HepG2 (cell line): ENCODE results near the gene JPH3. TPM values are rescaled to one million over a fixed set of nuclear protein-coding genes. Genes with fewer than 3 reads are reported as not detected.

Source experiments
- CC2D1A ChIP-seq: sonication (generic); formaldehyde crosslinking; IDR thresholded peaks from 2 replicates; pipeline ENCODE4 v1.8.1; 2023; ENCODE audit warnings: mild to moderate bottlenecking, missing genetic modification reagents
- FOXA3 ChIP-seq: IDR thresholded peaks from 2 replicates; pipeline ENCODE4 v1.6.1; 2016; ENCODE audit warnings: missing genetic modification reagents, missing compliant biosample characterization
- GATAD1 ChIP-seq: IDR thresholded peaks from 2 replicates; pipeline ENCODE4 v1.6.1; 2016; ENCODE audit warnings: missing genetic modification reagents, missing compliant biosample characterization
- HIC2 ChIP-seq: sonication (generic); formaldehyde crosslinking; IDR thresholded peaks from 2 replicates; pipeline ENCODE4 v1.9.0; 2022; ENCODE audit warnings: low read depth, missing genetic modification reagents
- HINFP ChIP-seq: sonication (generic); formaldehyde crosslinking; IDR thresholded peaks from 2 replicates; pipeline ENCODE4 v1.4.0; 2020; ENCODE audit warnings: low read depth, mild to moderate bottlenecking, missing genetic modification reagents
- HNRNPK ChIP-seq: fragments of 200-400 bp; formaldehyde crosslinking; IDR thresholded peaks from 2 replicates; pipeline ENCODE4 v1.6.1; 2018; ENCODE audit warnings: low read length, low read depth, moderate library complexity, mild to moderate bottlenecking; ENCODE audit not compliant: poor library complexity, severe bottlenecking
- MTF1 ChIP-seq: sonication (generic); formaldehyde crosslinking; IDR thresholded peaks from 2 replicates; pipeline ENCODE4 v1.5.0; 2020; ENCODE audit warnings: missing genetic modification reagents
- MYNN ChIP-seq: sonication (generic); formaldehyde crosslinking; IDR thresholded peaks from 2 replicates; pipeline ENCODE4 v1.4.0; 2020; ENCODE audit warnings: mild to moderate bottlenecking, low read depth, missing genetic modification reagents
- NR1H2 ChIP-seq: sonication (generic); formaldehyde crosslinking; IDR thresholded peaks from 2 replicates; pipeline ENCODE4 v1.8.1; 2022; ENCODE audit warnings: low read depth, missing genetic modification reagents, borderline replicate concordance
- POLR2AphosphoS5 ChIP-seq: IDR thresholded peaks from 2 replicates; pipeline ENCODE4 v1.6.1; 2012; ENCODE audit warnings: low read depth, low read length
- RERE ChIP-seq: IDR thresholded peaks from 2 replicates; pipeline ENCODE4 v1.6.1; 2016; ENCODE audit warnings: low read depth, missing genetic modification reagents, missing compliant biosample characterization
- RFX5 ChIP-seq: IDR thresholded peaks from 2 replicates; pipeline ENCODE4 v1.6.1; 2011; ENCODE audit warnings: low read depth, low read length, improper control_type of control experiment
- SKI ChIP-seq: fragments of 450-650 bp; IDR thresholded peaks from one replicate; pipeline ENCODE4 v1.6.1; 2018; ENCODE audit warnings: mild to moderate bottlenecking; ENCODE audit not compliant: partially characterized antibody
- TCF12 ChIP-seq, 2 experiments: fragments of 450-650 bp in 1 of 2; sonication (generic) in 1 of 2; formaldehyde crosslinking in 1 of 2; IDR thresholded peaks; 2 replicates each; pipeline versions ENCODE4 v1.6.1 to v1.8.0; 2017 to 2022; ENCODE audit warnings: antibody characterized with exemption in 1 of 2, mild to moderate bottlenecking in 1 of 2, missing genetic modification reagents in 1 of 2, moderate library complexity in 1 of 2
- TRIM24 ChIP-seq: sonication (generic); formaldehyde crosslinking; IDR thresholded peaks from 2 replicates; pipeline ENCODE4 v1.8.0; 2022; ENCODE audit warnings: mild to moderate bottlenecking, missing genetic modification reagents
- ZBTB1 ChIP-seq: sonication (generic); formaldehyde crosslinking; IDR thresholded peaks from 2 replicates; pipeline ENCODE4 v1.4.0; 2020; ENCODE audit warnings: missing genetic modification reagents, borderline replicate concordance
- ZNF234 ChIP-seq: sonication (generic); formaldehyde crosslinking; conservative IDR thresholded peaks from 2 replicates; pipeline ENCODE4 v1.5.1; 2020; ENCODE audit warnings: mild to moderate bottlenecking, missing genetic modification reagents
- ZNF264 ChIP-seq: sonication (generic); formaldehyde crosslinking; IDR thresholded peaks from 2 replicates; pipeline ENCODE4 v1.4.0; 2020; ENCODE audit warnings: missing genetic modification reagents
- ZNF30 ChIP-seq: sonication (generic); formaldehyde crosslinking; IDR thresholded peaks from 2 replicates; pipeline ENCODE4 v1.5.0; 2020; ENCODE audit warnings: mild to moderate bottlenecking, missing genetic modification reagents
- ZNF383 ChIP-seq: sonication (generic); formaldehyde crosslinking; IDR thresholded peaks from 2 replicates; pipeline ENCODE4 v1.4.0; 2020; ENCODE audit warnings: missing genetic modification reagents, mild to moderate bottlenecking, borderline replicate concordance
- ZNF558 ChIP-seq: sonication (generic); formaldehyde crosslinking; IDR thresholded peaks from 2 replicates; pipeline ENCODE4 v1.9.0; 2022; ENCODE audit warnings: mild to moderate bottlenecking, missing genetic modification reagents, borderline replicate concordance
- ZSCAN25 ChIP-seq: sonication (generic); formaldehyde crosslinking; IDR thresholded peaks from 2 replicates; pipeline ENCODE4 v1.8.0; 2022; ENCODE audit warnings: mild to moderate bottlenecking, missing genetic modification reagents
- polyA plus RNA-seq, 8 experiments: library from polyadenylated mRNA; depleted of rRNA in 3 of 8; stranded (reverse) in 7 of 8; unstranded in 1 of 8; fragments of >200 nt; fragmentation: Illumina TruSeq in 4 of 8; extraction: Trizol in 4 of 8; gene quantifications; 2 replicates each; pipeline versions ENCODE4 v1.2.1 to v1.2.3, GENCODE V29; 2011 to 2016; ENCODE audit warnings: low read depth in 4 of 8, missing spikeins in 1 of 8, mixed read lengths in 1 of 8; ENCODE audit not compliant: insufficient read depth in 1 of 8
- total RNA-seq, 5 experiments: library from RNA; depleted of rRNA; stranded (reverse); fragments of >200 nt; fragmentation: Illumina TruSeq; extraction: Trizol; gene quantifications; 2 replicates each; pipeline ENCODE4 v1.2.3, GENCODE V29; 2016; ENCODE audit warnings: low read depth in 1 of 5

Gene JPH3
- total and polyA plus RNA-seq, 2 of the 13 experiments (the other 11 are each of a cell fraction or from before 2014, with no cell fraction given): not detected

GRCh38 chr16:87608400-87608985 lies 6.2 kb downstream of the JPH3 start (continued):
- TF ChIP-seq TCF12 (IDR thresholded peaks at IDR 0.05) (no peak), TCF12 (CRISPR knock-in tag; IDR thresholded peaks at IDR 0.05) (no peak; the same call in 1 of the 2 replicates), MTF1 (no peak), HINFP (peak; percentile 71; the same call in 1 of the 2 replicates), ZNF234 (CRISPR knock-in tag) (0 out of 2 replicates have a peak, but pooled peaks have one; percentile 63), RERE (CRISPR knock-in tag) (no peak), ZNF30 (CRISPR knock-in tag) (no peak), ZNF558 (peak; percentile 76; the same call in 1 of the 2 replicates), NR1H2 (no peak), TRIM24 (CRISPR knock-in tag) (no peak), MYNN (CRISPR knock-in tag) (peak; percentile 79; the same call in 1 of the 2 replicates), CC2D1A (CRISPR knock-in tag) (no peak), POLR2AphosphoS5 (no peak), ZBTB1 (no peak; the same call in 1 of the 2 replicates), GATAD1 (CRISPR knock-in tag) (peak; percentile 76), SKI (no peak), ZNF383 (CRISPR knock-in tag) (no peak), FOXA3 (peak; percentile 25; the same call in 1 of the 2 replicates), RFX5 (no peak), ZSCAN25 (CRISPR knock-in tag) (no peak; the same call in 1 of the 2 replicates), HNRNPK (no peak), ZNF264 (CRISPR knock-in tag) (no peak), HIC2 (CRISPR knock-in tag) (no peak)
